ENCODE measurements around the gene PRKAG1.

Gene PRKAG1

DNA sequence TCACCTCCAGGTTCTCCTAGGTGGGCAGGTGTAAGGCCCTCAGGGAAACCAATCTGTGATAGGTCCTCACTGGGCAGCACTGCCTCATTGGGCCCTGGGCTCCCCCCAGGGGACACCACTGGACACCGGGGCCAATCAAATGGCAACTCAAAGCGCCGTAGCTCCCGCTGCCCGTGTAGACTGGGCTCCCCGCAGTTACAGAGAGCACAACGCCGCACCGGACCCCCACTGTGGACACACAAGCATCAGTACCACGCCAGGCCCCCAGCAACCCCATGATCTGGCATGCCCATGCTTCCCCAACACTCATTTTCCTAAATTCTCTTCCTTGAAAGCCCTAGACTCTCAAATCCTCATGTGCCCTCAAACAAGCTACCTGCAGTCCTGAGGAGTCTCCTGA is 35.9 kb upstream of the PRKAG1 start:
- in situ Hi-C loops (cut with MboI; ENCODE audit: low pct_unique_long_range_greater_than_20kb, low sequenced_read_pairs, unreplicated experiment), result no loop called here
- no peak for DNase-seq (ENCODE audit: low spot score)
- no peak for TF ChIP-seq CTCF (IDR thresholded peaks at IDR 0.05; ENCODE audit: extremely low read depth, insufficient read depth, missing control alignments)

DNA sequence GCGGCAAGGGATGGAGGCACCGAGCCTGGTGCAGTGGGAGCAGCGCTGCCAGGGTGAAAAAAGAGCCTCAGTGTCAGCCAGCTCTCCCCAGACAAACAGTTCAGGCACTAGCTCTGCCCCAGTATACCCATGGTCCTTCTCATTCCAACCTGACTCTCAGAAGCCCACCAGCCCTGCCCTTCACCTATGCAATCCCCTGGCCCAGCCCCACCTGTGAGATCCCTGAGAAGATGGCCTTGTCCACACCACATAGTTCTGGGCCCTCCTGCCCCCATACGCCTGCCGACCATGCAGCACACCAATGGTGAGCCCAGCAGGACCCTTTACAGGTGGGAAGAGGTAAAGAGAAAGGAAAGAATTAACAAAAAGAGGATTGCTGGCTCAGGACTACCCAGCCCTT is 35.5 kb upstream of the PRKAG1 start:
- DNase-seq (ENCODE audit: low spot score), result no peak
- in situ Hi-C loops (cut with MboI; ENCODE audit: low pct_unique_long_range_greater_than_20kb, low sequenced_read_pairs, unreplicated experiment), result no loop called here
- no peak for TF ChIP-seq CTCF (IDR thresholded peaks at IDR 0.05; ENCODE audit: extremely low read depth, insufficient read depth, missing control alignments)

DNA sequence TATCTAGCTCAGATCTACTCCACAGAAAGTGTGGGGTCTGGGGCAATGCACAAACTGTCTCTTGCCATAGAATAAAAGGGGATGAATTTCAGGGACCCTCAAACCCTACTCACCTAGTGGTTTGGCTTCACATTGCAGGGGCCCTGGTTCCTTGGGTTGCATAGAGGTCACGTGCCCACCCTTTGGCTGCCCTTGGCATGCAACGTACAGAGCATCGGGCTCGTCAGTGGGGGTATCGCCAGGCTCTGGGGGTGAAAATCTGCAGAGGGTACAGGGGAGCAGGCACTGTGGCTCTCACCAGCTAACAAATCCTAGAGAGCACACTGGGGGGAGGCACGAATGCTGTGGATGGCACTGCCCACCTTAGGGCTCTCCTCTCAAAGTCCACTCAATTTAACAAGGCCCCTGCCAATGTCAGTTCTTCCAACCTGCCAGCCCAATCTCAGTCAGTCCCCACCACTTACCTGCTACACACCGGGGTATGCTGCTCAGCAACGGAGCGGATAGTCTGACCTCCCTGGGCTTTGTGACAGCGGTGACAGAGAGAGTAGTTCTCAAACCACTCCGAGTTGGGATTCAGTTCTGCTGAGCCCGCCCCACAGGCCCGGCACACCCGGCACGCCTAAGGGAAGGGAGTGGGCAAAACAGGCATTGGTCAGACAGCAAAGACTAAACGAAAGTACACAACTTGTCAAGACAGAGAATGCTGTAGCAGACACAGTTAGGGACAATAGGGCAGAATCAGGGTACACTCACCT is 34.1 kb upstream of the PRKAG1 start:
- DNase-seq (ENCODE audit: low spot score), result no peak
- in situ Hi-C loops (cut with MboI; ENCODE audit: low pct_unique_long_range_greater_than_20kb, low sequenced_read_pairs, unreplicated experiment), result no loop called here
- TF ChIP-seq CTCF (IDR thresholded peaks at IDR 0.05; ENCODE audit: extremely low read depth, insufficient read depth, missing control alignments), result no peak

DNA sequence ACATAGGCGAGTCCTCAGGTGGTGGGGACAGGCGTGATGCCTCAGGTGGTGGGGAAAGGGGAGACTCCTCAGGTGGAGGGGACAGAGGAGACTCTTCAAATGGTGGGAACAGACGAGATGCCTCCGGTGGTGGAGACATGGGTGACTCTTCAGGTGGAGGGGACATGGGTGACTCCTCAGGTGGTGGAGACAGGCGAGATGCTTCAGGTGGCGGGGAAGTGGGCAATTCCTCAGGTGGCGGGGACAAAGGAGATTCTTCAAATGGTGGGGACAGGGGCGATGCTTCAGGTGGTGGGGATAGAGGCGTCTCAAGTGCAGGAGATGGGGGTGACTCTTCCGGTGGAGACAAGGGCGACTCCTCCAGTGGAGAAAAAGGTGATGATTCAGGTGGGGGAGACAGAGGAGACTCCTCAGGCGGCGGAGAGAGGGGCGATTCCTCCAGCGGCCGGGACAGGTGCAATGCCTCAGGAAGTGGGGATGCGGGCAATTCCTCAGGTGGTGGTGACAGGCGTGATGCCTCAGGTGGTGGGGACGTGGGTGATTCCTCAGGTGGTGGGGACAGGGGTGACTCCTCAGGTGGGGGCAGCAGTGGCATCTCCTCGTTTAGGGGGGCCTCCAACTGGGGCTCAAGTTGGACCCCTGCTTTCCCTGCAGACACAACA is 33.3 kb upstream of the PRKAG1 start:
- no peak for DNase-seq (ENCODE audit: low spot score)
- no peak for TF ChIP-seq CTCF (IDR thresholded peaks at IDR 0.05; ENCODE audit: extremely low read depth, insufficient read depth, missing control alignments)
- in situ Hi-C loops (cut with MboI; ENCODE audit: low pct_unique_long_range_greater_than_20kb, low sequenced_read_pairs, unreplicated experiment), result no loop called here

DNA sequence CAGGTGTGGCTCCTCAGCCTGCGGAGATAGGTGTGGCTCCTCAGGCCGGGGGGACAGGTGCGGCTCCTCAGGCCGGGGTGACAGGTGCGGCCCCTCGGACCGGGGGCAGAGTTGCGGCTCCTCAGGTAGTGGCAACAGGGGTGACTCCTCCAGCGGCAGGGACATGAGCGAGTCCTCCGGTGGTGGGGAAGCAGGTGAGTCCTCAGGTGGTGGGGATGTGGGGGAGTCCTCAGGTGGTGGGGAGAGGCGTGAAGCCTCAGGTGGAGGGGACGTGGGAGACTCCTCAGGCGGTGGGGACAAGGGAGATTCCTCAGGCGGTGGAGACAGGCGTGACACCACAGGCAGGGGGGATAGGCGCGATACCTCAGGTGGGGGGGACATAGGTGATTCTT is 32.8 kb upstream of the PRKAG1 start:
- no peak for TF ChIP-seq CTCF (IDR thresholded peaks at IDR 0.05; ENCODE audit: extremely low read depth, insufficient read depth, missing control alignments)
- in situ Hi-C loops (cut with MboI; ENCODE audit: low pct_unique_long_range_greater_than_20kb, low sequenced_read_pairs, unreplicated experiment), result no loop called here
- no peak for DNase-seq (ENCODE audit: low spot score)

- in situ Hi-C loops (cut with MboI; ENCODE audit: low pct_unique_long_range_greater_than_20kb, low sequenced_read_pairs, unreplicated experiment), result no loop called here
- DNase-seq (ENCODE audit: low spot score), result no peak
- no peak for TF ChIP-seq CTCF (IDR thresholded peaks at IDR 0.05; ENCODE audit: extremely low read depth, insufficient read depth, missing control alignments)
Observed at GRCh38 chr12:49050507-49051372, 32.2 kb upstream of the PRKAG1 start.

Measured in GM13977 (cell line).